Glomerular visceral epithelial cell (primary cell): ENCODE results near the gene PTK7.

ENCODE experiments used
- DNase-seq: peaks from one replicate; pipeline ENCODE4 v3.0.0-alpha.2; 2016; ENCODE audit errors: extremely low spot score

Gene PTK7

DNA sequence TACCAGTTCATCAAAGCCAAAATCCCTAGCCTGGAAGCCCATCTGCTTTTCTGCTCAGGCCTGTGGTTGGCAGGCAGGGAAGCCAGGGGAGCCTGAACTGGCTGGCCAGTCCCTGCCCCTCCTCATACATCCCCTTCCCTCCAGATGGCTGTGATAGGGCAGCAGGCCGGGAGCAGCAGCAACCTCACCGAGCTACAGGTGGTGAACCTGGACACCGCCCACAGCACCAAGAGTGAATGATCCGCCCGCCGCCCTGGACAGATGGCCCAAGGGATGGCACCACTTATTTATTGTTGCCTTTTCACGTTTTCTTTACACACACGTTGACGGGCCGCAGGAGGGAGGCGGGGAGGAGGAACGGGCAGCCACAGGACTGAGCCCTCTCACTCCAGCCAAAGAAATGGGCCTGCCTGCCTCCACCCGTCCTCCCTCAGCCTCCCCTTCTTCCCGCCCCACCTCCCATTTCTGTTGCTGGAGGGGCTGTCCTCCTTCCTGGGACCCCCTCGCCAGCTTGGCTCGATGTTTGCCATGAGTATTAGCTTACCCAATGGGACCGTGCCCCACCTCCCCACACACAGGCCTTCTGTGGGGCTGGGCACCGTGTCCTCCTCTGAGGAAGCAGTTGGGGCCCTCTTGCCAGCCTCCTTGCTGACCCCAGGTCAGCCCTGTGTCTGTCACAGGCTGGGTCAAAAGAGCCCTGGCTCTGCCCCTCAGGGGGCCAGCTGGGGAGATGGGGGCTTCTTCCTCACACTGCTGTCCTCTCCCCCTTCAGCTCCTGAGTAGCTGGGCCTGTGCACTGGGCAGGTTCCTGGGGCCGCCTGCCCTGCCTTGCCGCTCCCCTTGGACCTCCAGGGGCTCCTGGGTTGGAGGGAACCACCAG is 103.1 kb downstream of the PTK7 start:
- no peak for DNase-seq

GRCh38 chr6:43180058-43180457 is 103.9 kb downstream of the PTK7 start:
- no peak for DNase-seq

DNA sequence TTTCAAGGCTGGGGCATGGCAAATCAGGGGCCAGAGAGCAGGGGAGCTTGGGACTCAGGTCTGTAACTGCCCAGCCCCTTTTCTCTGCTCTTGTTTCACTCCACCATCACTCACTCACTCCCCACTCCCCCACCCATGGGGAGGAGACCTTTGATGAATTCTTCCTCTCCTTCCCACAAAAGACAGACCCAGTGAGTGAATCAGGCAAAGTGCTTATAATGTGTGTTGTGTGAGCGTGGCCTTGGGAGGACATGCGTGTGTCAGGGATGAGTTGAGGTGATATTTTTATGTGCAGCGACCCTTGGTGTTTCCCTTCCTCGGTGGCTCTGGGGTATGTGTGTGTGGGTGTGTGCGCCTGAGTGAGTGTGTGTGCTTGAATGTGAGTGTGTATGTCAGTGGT is 104.9 kb downstream of the PTK7 start:
- DNase-seq: no peak

GRCh38 chr6:43181621-43181941 is 105.5 kb downstream of the PTK7 start:
- no peak for DNase-seq

- peak; percentile 75 for DNase-seq
Observed at GRCh38 chr6:43181942-43182860, 106.1 kb downstream of the PTK7 start, which contains the start of gene CUL9. TSS of gene CUL9 (plus strand) at chr6:43182196. CDS start at chr6:43184311, 2,115 bp downstream.

GRCh38 chr6:43183441-43183840 is 107.3 kb downstream of the PTK7 start:
- DNase-seq: no peak

- no peak for DNase-seq
Observed at GRCh38 chr6:43184268-43184985, 108.3 kb downstream of the PTK7 start.

DNA sequence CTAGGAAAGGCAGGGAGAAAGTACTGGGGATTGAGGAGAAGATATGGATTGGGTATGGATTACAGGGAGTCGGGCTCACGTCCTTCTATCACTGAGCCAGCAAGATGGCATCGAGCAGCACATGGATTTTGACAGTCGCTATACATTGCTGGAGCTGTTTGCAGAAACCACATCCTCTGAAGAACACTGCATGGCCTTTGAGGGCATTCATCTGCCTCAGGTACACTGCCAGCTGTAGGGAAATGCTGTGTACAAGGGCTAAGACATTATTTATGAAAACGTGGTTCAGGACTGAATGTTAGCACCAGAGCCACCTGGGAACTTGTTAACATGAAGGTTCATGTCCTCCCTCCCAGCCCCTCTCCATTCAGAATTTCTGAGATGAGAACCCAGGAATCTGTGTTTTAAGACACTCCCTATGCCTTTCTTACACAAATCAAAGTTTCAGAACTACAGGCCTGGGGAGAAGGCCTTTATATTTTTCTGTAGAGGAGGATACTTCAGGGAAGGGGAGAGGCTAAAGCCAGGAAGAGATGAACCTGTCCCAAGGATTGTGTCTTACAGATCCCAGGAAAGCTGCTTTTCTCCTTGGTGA is 109.4 kb downstream of the PTK7 start:
- DNase-seq: no peak

DNA sequence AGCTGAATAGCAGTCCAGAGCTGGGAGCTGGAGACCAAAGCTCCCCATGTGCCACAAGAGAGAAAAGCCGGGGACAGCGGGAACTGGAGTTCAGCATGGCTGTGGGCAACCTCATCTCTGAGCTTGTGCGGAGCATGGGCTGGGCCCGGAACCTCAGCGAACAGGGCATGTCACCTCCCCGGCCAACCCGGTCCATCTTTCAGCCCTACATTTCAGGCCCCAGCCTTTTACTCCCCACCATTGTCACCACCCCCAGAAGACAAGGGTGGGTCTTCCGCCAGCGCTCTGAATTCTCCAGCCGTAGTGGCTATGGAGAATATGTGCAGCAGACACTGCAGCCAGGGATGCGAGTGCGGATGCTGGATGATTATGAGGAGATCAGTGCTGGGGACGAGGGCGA is 109.9 kb downstream of the PTK7 start:
- DNase-seq: no peak

- DNase-seq: no peak
Observed at GRCh38 chr6:43186706-43187105, 110.6 kb downstream of the PTK7 start.

DNA sequence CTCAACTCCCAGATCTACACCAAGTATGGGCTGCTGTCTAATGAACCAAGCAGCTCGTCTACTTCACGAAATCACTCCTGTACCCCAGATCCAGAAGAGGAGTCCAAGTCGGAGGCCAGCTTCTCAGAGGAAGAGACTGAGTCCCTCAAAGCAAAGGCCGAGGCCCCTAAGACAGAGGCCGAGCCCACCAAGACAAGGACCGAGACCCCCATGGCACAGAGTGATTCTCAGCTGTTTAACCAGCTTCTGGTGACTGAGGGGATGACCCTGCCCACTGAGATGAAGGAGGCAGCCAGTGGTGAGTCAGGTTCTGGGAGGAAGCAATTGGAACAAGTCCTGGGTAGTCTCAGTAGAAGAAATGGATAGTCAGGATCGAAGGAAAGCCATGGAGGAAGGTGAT is 111.7 kb downstream of the PTK7 start:
- DNase-seq: no peak

- DNase-seq: no peak
Observed at GRCh38 chr6:43188426-43188825, 112.3 kb downstream of the PTK7 start.

DNA sequence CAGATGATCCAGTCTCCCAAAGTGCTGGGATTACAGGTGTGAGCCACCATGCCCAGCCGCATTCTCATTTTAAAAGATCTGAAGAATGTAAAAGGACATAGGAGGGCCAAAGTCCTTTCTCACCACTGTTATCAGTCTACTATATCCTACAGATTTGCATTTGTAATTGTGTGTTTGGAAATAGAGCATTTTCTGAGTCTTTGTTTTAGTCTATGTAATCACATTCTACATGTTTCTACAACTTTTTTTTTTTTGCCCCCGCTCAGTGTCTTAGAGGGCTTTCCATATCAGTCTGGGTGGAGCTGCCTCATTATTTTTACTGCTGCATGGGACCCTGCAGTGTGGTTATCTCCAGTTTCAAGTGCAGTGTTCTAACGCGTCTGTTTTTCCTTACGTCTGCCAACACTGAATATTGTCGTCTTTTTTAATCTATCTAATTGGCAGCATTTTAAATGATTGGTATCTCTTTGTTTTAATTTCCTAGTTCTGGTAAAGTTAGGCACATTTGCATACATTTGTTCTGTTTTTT is 113.7 kb downstream of the PTK7 start:
- DNase-seq: no peak

GRCh38 chr6:43192911-43193310 is 116.8 kb downstream of the PTK7 start:
- no peak for DNase-seq

DNA sequence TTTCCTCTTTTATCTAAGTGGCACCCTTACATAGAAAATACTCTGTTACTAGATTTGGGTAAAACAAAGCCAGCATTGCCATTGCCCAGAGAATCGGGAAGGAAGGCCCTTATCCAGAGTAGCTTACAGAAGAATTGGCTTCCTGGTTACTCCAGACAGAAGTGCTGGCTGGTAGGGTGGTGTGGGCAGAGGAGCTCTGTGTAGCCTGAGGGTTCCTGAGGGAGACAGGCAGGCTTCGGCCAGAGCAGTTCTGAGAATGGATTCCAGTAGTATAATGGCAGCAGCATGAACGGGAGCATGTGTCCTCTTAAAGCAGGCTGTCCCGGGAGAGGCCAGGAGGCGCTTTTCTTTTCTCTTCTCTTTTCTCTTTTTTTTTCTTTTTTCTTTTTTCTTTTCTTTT is 117.8 kb downstream of the PTK7 start:
- no peak for DNase-seq

GRCh38 chr6:43196337-43196736 is 120.2 kb downstream of the PTK7 start:
- DNase-seq: no peak

DNA sequence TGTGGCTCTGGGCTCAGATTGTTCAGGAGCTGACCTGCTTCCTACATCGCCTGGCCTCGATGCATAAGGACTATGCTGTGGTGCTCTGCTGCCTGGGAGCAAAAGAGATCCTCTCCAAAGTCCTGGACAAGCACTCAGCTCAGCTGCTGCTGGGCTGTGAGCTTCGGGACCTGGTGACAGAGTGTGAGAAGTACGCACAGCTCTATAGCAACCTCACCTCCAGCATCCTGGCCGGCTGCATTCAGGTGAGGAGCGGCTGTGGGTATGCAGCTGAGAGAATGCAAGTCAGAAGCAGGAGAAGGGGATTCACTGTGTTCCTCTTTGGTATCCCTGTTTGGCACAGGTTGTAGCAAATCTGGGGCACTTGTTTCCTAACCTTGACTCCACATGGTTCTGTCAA is 123.8 kb downstream of the PTK7 start:
- DNase-seq: no peak

DNA sequence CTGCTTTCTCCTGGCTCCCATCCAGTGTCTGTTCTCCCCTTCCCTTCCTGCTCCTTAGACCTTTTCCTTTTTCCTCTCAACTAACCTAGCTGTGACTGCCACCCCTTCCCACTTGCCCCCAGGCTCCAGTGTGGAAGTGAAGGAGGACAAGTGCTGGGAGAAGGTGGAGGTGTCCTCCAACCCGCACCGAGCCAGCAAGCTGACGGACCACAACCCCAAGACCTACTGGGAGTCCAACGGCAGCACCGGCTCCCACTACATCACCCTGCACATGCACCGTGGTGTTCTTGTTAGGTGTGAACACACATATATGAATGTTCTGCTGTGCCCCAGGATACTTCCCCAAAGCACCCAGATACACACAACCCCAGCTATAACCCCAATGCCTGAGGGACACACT is 124.4 kb downstream of the PTK7 start:
- no peak for DNase-seq

DNA sequence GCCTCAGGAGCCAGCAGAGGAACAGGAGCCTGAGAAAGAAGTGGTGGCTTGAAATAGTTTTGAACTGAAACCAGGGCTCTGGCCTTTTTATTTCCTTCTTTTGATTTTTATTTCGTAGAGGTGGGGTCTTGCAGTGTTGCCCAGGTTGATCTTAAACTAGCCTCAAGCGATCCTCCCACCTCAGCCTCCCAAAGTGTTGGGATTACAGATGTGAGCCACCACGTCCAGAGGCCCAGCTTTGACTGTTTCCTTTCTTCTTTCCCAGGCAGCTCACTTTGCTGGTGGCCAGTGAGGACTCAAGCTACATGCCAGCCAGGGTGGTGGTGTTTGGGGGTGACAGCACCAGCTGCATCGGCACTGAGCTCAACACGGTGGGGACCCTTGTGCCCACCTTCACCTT is 126.3 kb downstream of the PTK7 start:
- no peak for DNase-seq

DNA sequence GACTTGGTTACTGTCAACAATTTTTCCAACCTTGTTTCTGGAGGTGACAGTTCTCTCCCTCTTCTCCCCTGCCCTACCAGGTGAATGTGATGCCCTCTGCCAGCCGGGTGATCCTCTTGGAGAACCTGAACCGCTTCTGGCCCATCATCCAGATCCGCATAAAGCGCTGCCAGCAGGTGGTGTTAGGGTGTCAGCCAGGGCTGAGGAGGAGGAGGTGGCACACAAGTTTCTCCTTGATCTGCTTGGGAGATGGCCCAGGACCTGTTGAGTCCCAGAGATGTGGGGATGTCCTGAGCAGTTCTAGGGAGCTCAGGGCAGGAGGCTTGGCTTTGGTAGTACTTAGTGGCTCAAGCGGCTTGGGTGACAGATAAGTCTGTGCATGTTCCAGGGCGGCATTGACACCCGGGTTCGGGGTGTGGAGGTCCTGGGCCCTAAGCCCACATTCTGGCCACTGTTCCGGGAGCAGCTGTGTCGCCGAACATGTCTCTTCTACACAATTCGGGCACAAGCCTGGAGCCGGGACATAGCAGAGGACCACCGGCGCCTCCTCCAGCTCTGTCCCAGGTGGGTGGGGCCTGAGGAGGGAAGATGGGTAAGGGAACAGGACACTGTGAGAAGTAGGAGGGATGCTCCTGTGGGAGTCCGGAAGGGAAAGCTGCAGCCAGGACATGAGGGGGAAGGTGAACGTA is 127.1 kb downstream of the PTK7 start:
- DNase-seq: no peak

GRCh38 chr6:43203718-43204095 is 127.6 kb downstream of the PTK7 start:
- no peak for DNase-seq
